ENCODE results near the gene C11orf97. TPM values are rescaled to one million over a fixed set of nuclear protein-coding genes. Genes with fewer than 3 reads are reported as not detected.

The C11orf97 gene
- total and polyA plus RNA-seq, 9 of the 15 experiments (the other 6 are each of a cell fraction or from before 2014, with no cell fraction given), result not detected

DNA sequence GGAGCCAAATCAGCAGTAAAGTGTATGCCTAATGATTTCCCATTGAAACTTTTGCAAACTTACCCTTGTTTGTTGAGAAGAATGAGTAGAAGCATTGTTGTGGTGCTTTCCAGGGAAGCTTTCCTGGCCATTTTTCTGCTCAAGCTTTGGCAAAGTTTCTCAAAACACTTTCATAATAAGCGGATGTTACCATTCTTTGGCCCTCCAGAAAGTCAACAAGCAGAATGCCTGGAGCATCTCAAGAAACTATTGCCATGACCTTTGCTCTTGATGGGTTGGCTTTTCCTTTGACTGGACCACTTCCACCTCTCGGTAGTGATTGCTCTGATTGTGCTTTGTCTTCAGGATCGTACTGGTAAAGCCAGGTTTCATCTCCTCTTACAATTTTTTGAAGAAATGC, 65.6 kb downstream of the C11orf97 start (continued):
- TF ChIP-seq RBM39 (optimal IDR thresholded peaks at IDR 0.05; ENCODE audit: low read depth, low read length) (no peak), ZNF347 (CRISPR knock-in tag; IDR thresholded peaks at IDR 0.05; ENCODE audit: low read depth) (no peak), ZNF165 (CRISPR knock-in tag; IDR thresholded peaks at IDR 0.05; ENCODE audit: borderline replicate concordance) (no peak), RBM15 (IDR thresholded peaks at IDR 0.05; ENCODE audit: insufficient read depth, low read length) (no peak), BACH1 (tag; IDR thresholded peaks at IDR 0.05) (no peak), KHSRP (IDR thresholded peaks at IDR 0.05) (no peak), ZNF318 (IDR thresholded peaks at IDR 0.05; ENCODE audit: borderline replicate concordance in 1 of 2, low read depth in 1 of 2) (no peak), ZC3H4 (CRISPR knock-in tag; IDR thresholded peaks at IDR 0.05; ENCODE audit: borderline replicate concordance) (no peak), HNRNPH1 (optimal IDR thresholded peaks at IDR 0.05; ENCODE audit: low read depth, low read length) (no peak)
- TF ChIP-seq, protein P1, sequence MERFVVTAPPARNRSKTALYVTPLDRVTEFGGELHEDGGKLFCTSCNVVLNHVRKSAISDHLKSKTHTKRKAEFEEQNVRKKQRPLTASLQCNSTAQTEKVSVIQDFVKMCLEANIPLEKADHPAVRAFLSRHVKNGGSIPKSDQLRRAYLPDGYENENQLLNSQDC (CRISPR knock-in tag; IDR thresholded peaks at IDR 0.05), result no peak

MicroRNA genes within 50 kb of the gene (microRNA counts, 767-probe panel; counts per million panel counts)
- microRNA hsa-miR-548l, result 870 counts per million, percentile 17 among the panel's probes with 10 or more counts

Small RNA genes lying within 50 kb of the gene (microRNA-seq; reads per million reads assigned to microRNA genes)
- gene MIR548L (ENCODE audit: borderline microRNAs expressed), result 8.3 reads per million, percentile 54 among the genes with 10 or more reads in this experiment

Small RNA genes lying within 50 kb of the gene (small RNA-seq; reads per million reads assigned to genes)
- gene MIR548L, result 1.6 reads per million, percentile 76 among the genes with 10 or more reads in this experiment

Other genes with a start within 250 kb of the C11orf97 start
- not detected in 2 replicates for gene IZUMO1R, start 207.9 kb upstream of the C11orf97 start, total RNA-seq (2014; rRNA removed)
- gene IZUMO1R, start 207.9 kb upstream of the C11orf97 start, total RNA-seq (2014; rRNA removed; fragmentation: Illumina TruSeq; extraction: Trizol), result not detected in 2 replicates
- gene IZUMO1R, start 207.9 kb upstream of the C11orf97 start, total RNA-seq (2015; rRNA removed; fragmentation: Illumina TruSeq; extraction: Trizol), result not detected in 2 replicates
- gene IZUMO1R, start 207.9 kb upstream of the C11orf97 start, total RNA-seq (2021), result not detected in 2 replicates
- not detected in 2 replicates for gene IZUMO1R, start 207.9 kb upstream of the C11orf97 start, polyA plus RNA-seq (2011; rRNA removed)
- not detected in 2 replicates for gene IZUMO1R, start 207.9 kb upstream of the C11orf97 start, polyA plus RNA-seq (2014; fragmentation: Illumina TruSeq; extraction: Trizol)
- not detected for gene IZUMO1R, start 207.9 kb upstream of the C11orf97 start, polyA plus RNA-seq (2014; fragmentation: Nextera tagmentation; extraction: Ambion mirVana)
- gene IZUMO1R, start 207.9 kb upstream of the C11orf97 start, polyA plus RNA-seq (2014; rRNA removed), result not detected in 2 replicates
- 0.12 TPM in 1 of 2 replicates, not detected in the other for gene GPR83, start 111.0 kb upstream of the C11orf97 start, total RNA-seq (2014; rRNA removed)
- 0.07 and 0.10 TPM in 2 replicates for gene GPR83, start 111.0 kb upstream of the C11orf97 start, total RNA-seq (2014; rRNA removed; fragmentation: Illumina TruSeq; extraction: Trizol)
- gene GPR83, start 111.0 kb upstream of the C11orf97 start, total RNA-seq (2015; rRNA removed; fragmentation: Illumina TruSeq; extraction: Trizol), result 0.04 and 0.19 TPM in 2 replicates
- gene GPR83, start 111.0 kb upstream of the C11orf97 start, total RNA-seq (2021), result 0.07 and 0.13 TPM in 2 replicates
- 0.07 and 0.10 TPM in 2 replicates for gene GPR83, start 111.0 kb upstream of the C11orf97 start, polyA plus RNA-seq (2011; rRNA removed)
- 0.07 and 0.10 TPM in 2 replicates for gene GPR83, start 111.0 kb upstream of the C11orf97 start, polyA plus RNA-seq (2014; fragmentation: Illumina TruSeq; extraction: Trizol)
- gene GPR83, start 111.0 kb upstream of the C11orf97 start, polyA plus RNA-seq (2014; fragmentation: Nextera tagmentation; extraction: Ambion mirVana), result under 1 TPM in 1 of 2 experiments, not detected in 1; 0.03 TPM
- 0.08 TPM in 1 of 2 replicates, not detected in the other for gene GPR83, start 111.0 kb upstream of the C11orf97 start, polyA plus RNA-seq (2014; rRNA removed)
- 18.3 and 21.3 TPM in 2 replicates for gene MRE11, start 18.6 kb upstream of the C11orf97 start, total RNA-seq (2014; rRNA removed)
- 45.2 and 59.6 TPM in 2 replicates for gene MRE11, start 18.6 kb upstream of the C11orf97 start, total RNA-seq (2014; rRNA removed; fragmentation: Illumina TruSeq; extraction: Trizol)
- gene MRE11, start 18.6 kb upstream of the C11orf97 start, total RNA-seq (2015; rRNA removed; fragmentation: Illumina TruSeq; extraction: Trizol), result 29.1 and 34.1 TPM in 2 replicates
- 30.4 and 34.1 TPM in 2 replicates for gene MRE11, start 18.6 kb upstream of the C11orf97 start, total RNA-seq (2021)
- 19.9 and 28.4 TPM in 2 replicates for gene MRE11, start 18.6 kb upstream of the C11orf97 start, polyA plus RNA-seq (2011; rRNA removed)
- gene MRE11, start 18.6 kb upstream of the C11orf97 start, polyA plus RNA-seq (2014; fragmentation: Illumina TruSeq; extraction: Trizol), result 30.3 and 30.9 TPM in 2 replicates
- 10 to 100 TPM; 21.0 to 29.1 TPM for gene MRE11, start 18.6 kb upstream of the C11orf97 start, polyA plus RNA-seq (2014; fragmentation: Nextera tagmentation; extraction: Ambion mirVana)
- gene MRE11, start 18.6 kb upstream of the C11orf97 start, polyA plus RNA-seq (2014; rRNA removed), result 22.9 and 27.4 TPM in 2 replicates
- gene ANKRD49, start 18.5 kb upstream of the C11orf97 start, total RNA-seq (2014; rRNA removed), result 13.4 and 17.1 TPM in 2 replicates
- 30.6 and 39.4 TPM in 2 replicates for gene ANKRD49, start 18.5 kb upstream of the C11orf97 start, total RNA-seq (2014; rRNA removed; fragmentation: Illumina TruSeq; extraction: Trizol)
- 32.0 and 32.2 TPM in 2 replicates for gene ANKRD49, start 18.5 kb upstream of the C11orf97 start, total RNA-seq (2015; rRNA removed; fragmentation: Illumina TruSeq; extraction: Trizol)
- gene ANKRD49, start 18.5 kb upstream of the C11orf97 start, total RNA-seq (2021), result 16.7 and 17.0 TPM in 2 replicates
- gene ANKRD49, start 18.5 kb upstream of the C11orf97 start, polyA plus RNA-seq (2011; rRNA removed), result 37.4 and 38.7 TPM in 2 replicates
- gene ANKRD49, start 18.5 kb upstream of the C11orf97 start, polyA plus RNA-seq (2014; fragmentation: Illumina TruSeq; extraction: Trizol), result 29.3 and 36.4 TPM in 2 replicates
- gene ANKRD49, start 18.5 kb upstream of the C11orf97 start, polyA plus RNA-seq (2014; fragmentation: Nextera tagmentation; extraction: Ambion mirVana), result 10 to 100 TPM; 28.8 to 43.5 TPM
- 26.2 and 31.2 TPM in 2 replicates for gene ANKRD49, start 18.5 kb upstream of the C11orf97 start, polyA plus RNA-seq (2014; rRNA removed)
- gene FUT4, start 31.5 kb downstream of the C11orf97 start, total RNA-seq (2014; rRNA removed), result 6.4 and 6.9 TPM in 2 replicates
- gene FUT4, start 31.5 kb downstream of the C11orf97 start, total RNA-seq (2014; rRNA removed; fragmentation: Illumina TruSeq; extraction: Trizol), result 4.9 and 5.2 TPM in 2 replicates
- 5.9 and 6.0 TPM in 2 replicates for gene FUT4, start 31.5 kb downstream of the C11orf97 start, total RNA-seq (2015; rRNA removed; fragmentation: Illumina TruSeq; extraction: Trizol)
- 8.7 and 8.9 TPM in 2 replicates for gene FUT4, start 31.5 kb downstream of the C11orf97 start, total RNA-seq (2021)
- 3.7 and 4.7 TPM in 2 replicates for gene FUT4, start 31.5 kb downstream of the C11orf97 start, polyA plus RNA-seq (2011; rRNA removed)
- gene FUT4, start 31.5 kb downstream of the C11orf97 start, polyA plus RNA-seq (2014; fragmentation: Illumina TruSeq; extraction: Trizol), result 5.0 and 5.5 TPM in 2 replicates
- gene FUT4, start 31.5 kb downstream of the C11orf97 start, polyA plus RNA-seq (2014; fragmentation: Nextera tagmentation; extraction: Ambion mirVana), result 1 to 10 TPM; 1.1 to 1.4 TPM
- gene FUT4, start 31.5 kb downstream of the C11orf97 start, polyA plus RNA-seq (2014; rRNA removed), result 5.4 and 5.7 TPM in 2 replicates
- gene PIWIL4, start 54.9 kb downstream of the C11orf97 start, total RNA-seq (2014; rRNA removed), result 9.5 and 10.9 TPM in 2 replicates
- gene PIWIL4, start 54.9 kb downstream of the C11orf97 start, total RNA-seq (2014; rRNA removed; fragmentation: Illumina TruSeq; extraction: Trizol), result 14.9 and 16.0 TPM in 2 replicates
- 12.9 and 13.6 TPM in 2 replicates for gene PIWIL4, start 54.9 kb downstream of the C11orf97 start, total RNA-seq (2015; rRNA removed; fragmentation: Illumina TruSeq; extraction: Trizol)
- gene PIWIL4, start 54.9 kb downstream of the C11orf97 start, total RNA-seq (2021), result 10.2 and 10.5 TPM in 2 replicates
- gene PIWIL4, start 54.9 kb downstream of the C11orf97 start, polyA plus RNA-seq (2011; rRNA removed), result 1.5 and 6.3 TPM in 2 replicates
- 15.5 and 17.0 TPM in 2 replicates for gene PIWIL4, start 54.9 kb downstream of the C11orf97 start, polyA plus RNA-seq (2014; fragmentation: Illumina TruSeq; extraction: Trizol)
- 10 to 100 TPM in 1 of 2 experiments, 1 to 10 TPM in 1; 8.4 to 10.8 TPM for gene PIWIL4, start 54.9 kb downstream of the C11orf97 start, polyA plus RNA-seq (2014; fragmentation: Nextera tagmentation; extraction: Ambion mirVana)
- gene PIWIL4, start 54.9 kb downstream of the C11orf97 start, polyA plus RNA-seq (2014; rRNA removed), result 13.5 and 16.5 TPM in 2 replicates